Cardiac fibroblast (primary cell): ENCODE measurements around the gene CNFN.

ENCODE experiments used
- DNase-seq, 2 donors: peaks; one replicate each; pipeline versions ENCODE4 v3.0.0 to v3.0.0-alpha.2; 2010; ENCODE audit warnings: low read depth in 2 of 2
- H3K4me3 ChIP-seq, 2 donors: replicated peaks in 1 of 2; 1 replicate in 1 of 2; 2 replicates in 1 of 2; pipeline ENCODE4 v1.5.1; 2011; ENCODE audit warnings: low read depth in 2 of 2, low read length in 2 of 2, mild to moderate bottlenecking in 2 of 2, moderate library complexity in 1 of 2
- TF ChIP-seq, protein P1 (sequence below): IDR thresholded peaks from one replicate; pipeline ENCODE4 v1.5.1; 2011; ENCODE audit warnings: low read depth, mild to moderate bottlenecking, low read length, inconsistent platforms

Gene CNFN

DNA sequence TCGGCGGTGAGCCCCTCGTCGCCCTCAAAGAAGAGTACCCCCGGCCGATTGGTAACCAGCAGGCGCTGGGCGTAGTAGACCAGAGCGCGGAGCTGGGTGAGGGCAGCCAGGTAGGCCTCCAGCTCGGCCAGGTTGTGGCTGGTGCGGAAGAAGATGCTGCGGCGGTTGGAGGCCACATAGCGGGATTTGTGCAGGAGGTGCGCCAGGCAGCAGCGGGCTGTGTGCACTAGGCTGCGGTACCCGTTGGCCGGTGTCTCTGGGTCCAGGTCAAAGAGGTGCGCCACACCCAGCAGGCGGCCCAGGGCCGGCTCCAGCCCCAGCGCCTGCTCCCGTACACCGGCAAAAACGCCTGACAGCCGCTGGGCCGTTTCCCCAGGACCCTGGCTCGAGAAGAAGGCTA, 20.3 kb upstream of the CNFN start:
- DNase-seq, result no peak
- TF ChIP-seq, protein P1, sequence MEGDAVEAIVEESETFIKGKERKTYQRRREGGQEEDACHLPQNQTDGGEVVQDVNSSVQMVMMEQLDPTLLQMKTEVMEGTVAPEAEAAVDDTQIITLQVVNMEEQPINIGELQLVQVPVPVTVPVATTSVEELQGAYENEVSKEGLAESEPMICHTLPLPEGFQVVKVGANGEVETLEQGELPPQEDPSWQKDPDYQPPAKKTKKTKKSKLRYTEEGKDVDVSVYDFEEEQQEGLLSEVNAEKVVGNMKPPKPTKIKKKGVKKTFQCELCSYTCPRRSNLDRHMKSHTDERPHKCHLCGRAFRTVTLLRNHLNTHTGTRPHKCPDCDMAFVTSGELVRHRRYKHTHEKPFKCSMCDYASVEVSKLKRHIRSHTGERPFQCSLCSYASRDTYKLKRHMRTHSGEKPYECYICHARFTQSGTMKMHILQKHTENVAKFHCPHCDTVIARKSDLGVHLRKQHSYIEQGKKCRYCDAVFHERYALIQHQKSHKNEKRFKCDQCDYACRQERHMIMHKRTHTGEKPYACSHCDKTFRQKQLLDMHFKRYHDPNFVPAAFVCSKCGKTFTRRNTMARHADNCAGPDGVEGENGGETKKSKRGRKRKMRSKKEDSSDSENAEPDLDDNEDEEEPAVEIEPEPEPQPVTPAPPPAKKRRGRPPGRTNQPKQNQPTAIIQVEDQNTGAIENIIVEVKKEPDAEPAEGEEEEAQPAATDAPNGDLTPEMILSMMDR, result no peak
- no peak overlapping the region for H3K4me3 ChIP-seq

DNA sequence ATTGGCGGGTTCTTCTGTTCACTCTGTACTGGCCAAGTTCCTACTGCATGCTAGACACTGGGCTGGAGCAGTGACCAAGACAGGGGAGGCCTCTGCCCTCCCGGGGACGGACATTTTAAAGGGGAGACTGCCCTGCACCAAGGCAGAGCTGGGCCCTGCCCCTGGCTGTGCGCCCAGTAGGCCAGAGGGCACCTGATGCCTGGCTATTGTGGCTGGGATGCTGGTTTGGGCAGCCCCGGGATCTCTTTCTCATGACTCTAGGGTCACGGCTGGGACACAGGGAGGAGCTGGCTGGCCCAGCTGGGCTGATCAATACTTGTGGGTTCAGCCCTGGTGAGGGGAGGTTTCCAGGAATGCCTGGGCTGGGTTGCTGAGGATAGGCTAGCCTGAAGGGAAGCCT, 19.4 kb upstream of the CNFN start:
- no peak overlapping the region for H3K4me3 ChIP-seq
- no peak for DNase-seq
- TF ChIP-seq, protein P1, result no peak

DNA sequence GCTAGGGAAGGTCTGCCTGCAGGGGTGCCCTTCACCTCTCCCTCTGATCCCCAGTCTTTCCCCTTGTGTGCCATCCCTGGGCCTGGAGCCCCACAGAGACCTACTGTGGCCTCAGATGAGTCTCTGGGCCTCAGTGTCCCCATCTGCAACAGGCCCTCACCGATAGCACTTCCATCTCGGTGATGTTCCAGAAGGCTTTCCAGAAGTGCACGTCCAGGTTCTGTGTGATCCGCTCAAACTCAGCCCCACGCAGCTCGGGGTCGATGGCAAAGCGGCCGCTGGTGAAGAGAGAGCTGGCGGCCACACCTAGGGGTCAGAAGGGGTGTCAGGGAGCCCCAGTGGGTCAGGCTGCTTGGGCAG, 17.7 kb upstream of the CNFN start:
- TF ChIP-seq, protein P1, result no peak
- no peak overlapping the region for H3K4me3 ChIP-seq

GRCh38 chr19:42407085-42407815, 17.2 kb upstream of the CNFN start:
- no peak overlapping the region for H3K4me3 ChIP-seq
- no peak for DNase-seq
- TF ChIP-seq, protein P1, result no peak

More for the DNA sequence above, 17.7 kb upstream of the CNFN start:
- DNase-seq, result no peak

DNA sequence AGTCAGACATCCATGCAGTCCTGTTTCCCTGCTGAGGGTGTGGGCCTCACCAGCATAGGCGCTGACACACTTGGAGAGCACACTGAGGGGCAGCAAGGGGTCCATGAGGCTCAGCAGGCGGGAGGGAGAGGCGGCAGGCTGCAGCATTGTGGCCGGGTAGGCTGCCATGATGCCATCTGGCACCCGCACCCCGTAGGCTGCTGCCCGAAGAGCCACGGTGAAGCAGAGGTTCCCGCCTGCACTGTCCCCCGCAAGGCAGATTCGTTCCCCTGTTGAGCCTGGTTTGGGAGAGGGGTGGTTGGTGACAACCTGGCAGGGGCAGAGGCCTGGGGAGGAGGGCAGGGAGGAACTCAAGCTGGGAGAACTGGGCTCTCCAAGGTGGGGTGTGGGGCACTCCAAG, 16.0 kb upstream of the CNFN start:
- no peak for DNase-seq
- no peak overlapping the region for H3K4me3 ChIP-seq
- TF ChIP-seq, protein P1, result no peak

- no peak for DNase-seq
- TF ChIP-seq, protein P1, result no peak
These were observed 13.5 kb upstream of the CNFN start for GRCh38 chr19:42403586-42403985.

More at GRCh38 chr19:42403586-42403985, 13.5 kb upstream of the CNFN start:
- no peak overlapping the region for H3K4me3 ChIP-seq
